NCI-H187 (cell line): Measurements from ENCODE around the gene CEP131.
"Not testable (repeated sequence)": the region's sequence is repeated elsewhere in the genome, so short reads cannot be mapped to it uniquely, and the experiment has no call there.

Experiments used
- DNase-seq, 2 experiments: peaks; one replicate each; lab custom pipeline; 2025; lab: John Stamatoyannopoulos, UW

Gene CEP131

GRCh38 chr17:81238815-81239713 is 16.3 kb upstream of the CEP131 start, which contains the start of the genes NDUFAF8 and TEPSIN:
Gene NDUFAF8, plus strand, starts transcription at chr17:81239318. Its CDS starts 46 bp downstream, at chr17:81239364.
Gene TEPSIN, minus strand, starts transcription at chr17:81239055. Its CDS starts 22 bp downstream, at chr17:81239033.
- peak; percentile 93 to 95 for DNase-seq

DNA sequence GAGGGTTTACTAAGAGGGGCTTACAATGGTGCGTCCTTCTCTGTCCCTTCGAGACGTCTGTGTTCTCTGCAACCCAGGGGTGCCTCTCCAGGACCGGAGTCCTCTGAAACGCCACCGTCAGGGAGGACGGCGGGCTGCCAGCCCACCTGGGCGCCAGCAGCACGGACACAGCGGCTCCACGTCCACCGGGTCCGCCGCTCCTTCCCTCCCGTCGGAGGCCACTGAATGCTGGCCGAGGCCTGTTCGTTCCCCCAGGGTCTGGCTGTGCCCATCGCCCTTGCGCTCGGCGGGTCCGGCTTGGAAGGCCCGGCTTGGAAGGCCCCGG is 15.7 kb upstream of the CEP131 start:
- no peak for DNase-seq

DNA sequence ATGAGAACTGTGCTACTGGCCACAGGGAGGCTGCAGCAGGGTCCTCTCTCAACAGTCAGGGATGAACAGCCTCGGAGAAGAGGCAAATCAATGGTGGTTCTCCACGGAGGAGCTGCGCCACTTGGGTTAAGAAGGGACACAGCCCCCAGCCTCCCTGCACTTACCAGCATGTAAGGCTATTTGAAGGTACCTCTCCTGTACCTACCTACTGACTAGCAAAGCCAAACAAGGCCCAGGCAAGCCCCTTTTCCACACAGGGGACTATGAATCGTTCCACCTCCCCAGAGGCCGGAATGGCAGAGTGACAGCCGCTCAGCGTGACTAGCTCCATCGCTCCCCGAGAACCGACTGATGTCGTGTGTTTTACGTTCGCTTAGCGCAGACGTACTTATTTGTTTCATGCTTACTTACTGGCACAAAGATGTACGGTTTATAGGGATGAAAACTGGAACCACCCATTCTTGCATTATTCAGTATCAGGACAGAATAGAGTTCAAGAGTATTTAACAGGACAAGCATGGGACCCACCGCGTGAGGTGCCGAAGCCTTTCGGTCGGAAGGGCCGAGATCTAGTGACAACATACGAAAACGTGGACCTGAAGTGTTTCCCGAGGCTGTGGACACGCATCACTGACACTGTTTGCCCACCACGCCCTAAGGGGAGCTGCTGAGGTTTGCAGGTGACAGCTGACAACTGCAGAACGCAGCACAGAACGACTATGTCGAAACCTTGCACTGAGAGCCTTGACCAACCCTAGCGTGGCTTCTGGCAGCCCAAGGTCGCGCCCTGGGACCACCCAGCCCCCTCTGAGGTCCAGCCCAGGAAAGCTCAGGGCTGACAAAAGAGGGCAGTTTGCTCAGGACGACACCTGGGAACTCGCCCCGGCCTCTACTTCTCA is 15.1 kb upstream of the CEP131 start:
- DNase-seq, result peak; percentile 29 to 54

DNA sequence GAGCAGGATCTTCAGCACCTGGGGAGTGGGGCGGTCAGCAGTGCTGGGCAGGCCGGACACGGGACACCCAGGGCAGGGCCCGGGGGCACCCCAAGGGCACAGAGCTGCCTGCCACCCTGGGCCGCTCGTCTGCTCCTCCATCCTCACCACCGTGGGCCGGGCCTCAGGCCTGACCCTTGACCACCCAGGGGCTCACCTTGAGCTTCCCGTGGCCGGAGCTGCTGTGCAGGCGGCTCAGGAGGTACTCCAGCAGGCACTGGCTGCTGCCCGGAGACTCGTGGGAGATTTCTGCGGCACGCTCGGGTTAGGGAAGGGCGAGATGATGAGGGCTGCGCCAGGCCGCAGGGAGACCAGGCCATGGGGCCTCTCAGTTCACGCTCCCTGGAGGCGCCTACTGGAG is 14.0 kb upstream of the CEP131 start:
- DNase-seq, result no peak

DNA sequence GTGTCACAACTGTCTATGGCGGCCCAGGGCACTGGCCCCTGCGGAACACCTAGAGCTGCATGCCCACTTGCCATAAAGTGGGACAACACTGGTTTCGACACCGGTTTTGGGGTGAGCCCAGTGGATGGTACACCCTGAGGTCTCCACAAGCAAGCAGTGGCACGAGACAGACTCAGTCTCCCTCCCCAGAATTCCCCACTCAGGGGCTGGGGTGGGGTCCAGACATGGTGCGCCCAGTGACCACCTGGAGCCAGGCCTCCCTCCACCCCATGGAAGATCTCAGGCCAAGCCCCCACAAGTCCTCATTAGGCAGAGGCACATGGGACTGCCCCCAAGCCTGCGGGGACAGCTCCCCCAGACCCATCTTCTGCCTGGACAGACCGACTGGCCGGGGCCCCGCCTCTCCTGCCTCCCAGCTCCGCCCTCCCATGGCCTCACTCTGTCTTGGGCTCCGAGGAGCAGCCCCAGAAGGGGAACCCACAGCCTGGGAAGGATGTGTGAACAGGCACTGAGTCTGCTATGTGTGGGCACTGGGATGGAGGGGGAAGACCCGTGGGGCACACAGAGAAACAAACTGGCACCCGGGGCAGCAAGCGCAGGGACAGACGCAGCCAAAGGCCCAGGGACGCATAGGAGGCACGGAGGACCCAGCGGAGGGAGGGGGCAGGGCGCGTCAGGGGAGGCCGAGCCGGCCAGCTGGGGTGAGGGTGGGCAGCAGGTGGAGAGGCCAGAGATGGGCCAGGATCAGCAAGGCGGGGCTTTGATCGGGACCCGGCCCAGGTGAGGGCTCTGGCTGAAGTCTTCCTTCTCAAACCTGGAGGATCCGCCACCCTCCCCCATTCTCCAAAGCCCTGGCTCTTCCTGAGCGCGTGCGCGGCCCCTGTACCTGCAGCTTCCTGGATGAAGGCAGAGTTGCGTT is 13.3 kb upstream of the CEP131 start:
- DNase-seq, result no peak

- no peak for DNase-seq
Observed at GRCh38 chr17:81234940-81235821, 12.4 kb upstream of the CEP131 start.

- DNase-seq, result no peak
Observed at GRCh38 chr17:81234506-81234855, 11.7 kb upstream of the CEP131 start.

- no peak for DNase-seq
Observed at GRCh38 chr17:81233811-81234505, 11.2 kb upstream of the CEP131 start.

DNA sequence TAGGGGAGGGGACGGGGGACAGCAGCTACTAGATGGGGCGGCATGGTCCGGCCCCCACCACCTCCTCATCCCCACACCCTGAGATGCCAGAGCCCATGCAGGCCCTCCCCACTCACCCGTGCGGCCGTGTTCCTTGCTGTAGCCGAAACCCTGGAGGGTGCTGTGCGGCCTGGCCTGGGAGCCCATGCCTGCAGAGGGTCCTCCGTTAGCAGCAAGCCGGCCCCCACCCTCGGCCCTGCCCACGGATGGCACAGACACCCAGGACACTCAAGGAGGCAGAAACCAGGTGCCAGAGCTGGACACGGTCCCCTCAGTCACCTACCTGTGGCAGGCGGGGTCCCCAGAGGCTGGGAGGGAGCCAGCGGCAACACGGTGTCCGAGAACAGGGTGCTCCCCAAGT is 10.6 kb upstream of the CEP131 start:
- no peak for DNase-seq

GRCh38 chr17:81232616-81233241 is 10.0 kb upstream of the CEP131 start:
- DNase-seq, result no peak

- DNase-seq, result no peak
Observed at GRCh38 chr17:81231766-81232581, 9.2 kb upstream of the CEP131 start.

DNA sequence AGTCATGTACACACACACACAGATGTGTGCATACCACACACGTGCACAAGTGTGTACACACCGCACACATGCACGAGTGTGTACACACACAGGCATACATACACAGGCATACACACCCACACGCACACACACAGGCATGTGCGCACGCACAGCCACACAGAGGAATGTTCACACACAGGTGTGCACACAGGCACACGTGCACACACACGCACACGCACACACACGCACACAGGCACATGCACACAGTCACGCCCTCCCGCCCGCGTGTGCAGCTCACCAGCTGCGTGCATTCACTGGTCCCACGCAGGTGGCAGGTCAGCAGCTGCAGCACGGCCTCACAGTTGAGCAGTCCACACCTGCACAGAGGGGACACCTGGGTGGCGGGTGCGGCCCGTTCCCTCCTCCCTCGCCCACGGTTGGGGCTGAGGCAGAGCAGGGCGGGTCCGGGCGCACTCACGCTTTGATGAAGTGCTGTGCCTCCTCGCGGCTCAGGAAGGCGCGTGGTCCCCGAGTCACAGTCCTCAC is 8.4 kb upstream of the CEP131 start:
- DNase-seq, result no peak

DNA sequence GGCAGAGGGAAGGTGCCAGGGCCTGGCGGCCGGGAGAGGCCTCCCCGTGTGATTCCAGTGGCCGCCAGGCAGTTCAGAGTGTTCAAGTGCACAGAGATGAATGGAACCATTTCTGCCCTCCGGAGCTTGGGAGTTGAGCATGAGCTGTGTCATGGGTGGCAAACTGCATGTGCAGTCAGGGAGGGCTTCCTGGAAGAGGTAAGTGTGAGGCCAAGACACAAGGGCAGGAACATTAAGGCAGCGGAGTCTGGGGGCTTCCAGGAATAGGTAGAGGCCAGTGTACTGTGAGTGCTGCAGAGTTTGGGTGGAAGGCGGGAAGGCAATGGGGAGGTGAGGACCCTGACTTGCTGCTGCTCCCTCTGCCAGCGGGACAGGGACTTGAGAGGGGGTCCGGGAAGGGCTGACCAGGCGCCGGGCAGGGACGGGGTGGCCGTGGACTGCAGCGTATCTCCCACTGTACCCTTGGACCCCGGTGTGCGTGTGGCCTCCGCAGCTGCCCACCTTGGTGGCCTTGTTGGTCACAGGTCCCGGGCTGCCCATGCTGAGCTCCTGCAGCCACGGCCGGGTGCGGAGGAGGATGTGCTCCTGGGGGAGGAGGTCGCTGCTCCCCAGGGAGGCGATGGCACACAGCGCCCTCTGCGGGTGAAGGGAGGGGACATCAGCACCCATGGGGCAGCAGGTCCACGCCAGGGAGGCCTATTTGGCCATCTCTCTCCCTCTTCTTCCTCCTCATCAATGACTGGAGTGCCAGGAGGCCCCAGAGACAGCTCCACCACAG is 7.5 kb upstream of the CEP131 start:
- DNase-seq, result no peak

GRCh38 chr17:81229666-81229920 is 6.8 kb upstream of the CEP131 start:
- no peak for DNase-seq

GRCh38 chr17:81228834-81229665 is 6.3 kb upstream of the CEP131 start:
- no peak for DNase-seq

GRCh38 chr17:81228420-81228819 is 5.7 kb upstream of the CEP131 start:
- DNase-seq, result no peak

- DNase-seq, result not testable (repeated sequence)
Observed at GRCh38 chr17:81227630-81228029, 4.9 kb upstream of the CEP131 start.
